Esophagus muscularis mucosa (tissue), 3 donors: ENCODE results near the gene SDCBP2.

ENCODE experiments used
- CTCF ChIP-seq, 3 experiments: fragments of 200-600 bp in 2 of 3; fragments of 450-650 bp in 1 of 3; sonication (generic) in 2 of 3; IDR thresholded peaks; one replicate each; pipeline ENCODE4 v1.5.1; 2017 to 2019; ENCODE audit warnings: antibody characterized with exemption in 3 of 3, mild to moderate bottlenecking in 2 of 3, moderate library complexity in 1 of 3
- POLR2A ChIP-seq: fragments of 450-650 bp; IDR thresholded peaks from one replicate; pipeline ENCODE4 v1.6.1; 2017; ENCODE audit warnings: antibody characterized with exemption, moderate library complexity, mild to moderate bottlenecking, low read depth
- POLR2AphosphoS5 ChIP-seq, 2 donors: sonication (generic); formaldehyde crosslinking; IDR thresholded peaks; one replicate each; pipeline ENCODE4 v1.6.1; 2017; ENCODE audit warnings: antibody characterized with exemption in 2 of 2

GRCh38 chr20:1310506-1311190 is 18.3 kb downstream of the SDCBP2 start:
- TF ChIP-seq CTCF (IDR thresholded peaks at IDR 0.05) = no peak
- no peak for TF ChIP-seq POLR2A
- TF ChIP-seq POLR2AphosphoS5 (IDR thresholded peaks at IDR 0.05) = no peak
